HG02970 (cell line): ENCODE measurements around the gene ZMPSTE24.

Source experiments
- ATAC-seq: cut with Tn5 transposase; IDR thresholded peaks from one replicate; pipeline ENCODE4 v1.9.1; 2021; ENCODE audit warnings: mild to moderate bottlenecking, moderate library complexity, moderate number of reproducible peaks; ENCODE audit not compliant: unreplicated experiment, low FRiP score

The ZMPSTE24 gene

DNA sequence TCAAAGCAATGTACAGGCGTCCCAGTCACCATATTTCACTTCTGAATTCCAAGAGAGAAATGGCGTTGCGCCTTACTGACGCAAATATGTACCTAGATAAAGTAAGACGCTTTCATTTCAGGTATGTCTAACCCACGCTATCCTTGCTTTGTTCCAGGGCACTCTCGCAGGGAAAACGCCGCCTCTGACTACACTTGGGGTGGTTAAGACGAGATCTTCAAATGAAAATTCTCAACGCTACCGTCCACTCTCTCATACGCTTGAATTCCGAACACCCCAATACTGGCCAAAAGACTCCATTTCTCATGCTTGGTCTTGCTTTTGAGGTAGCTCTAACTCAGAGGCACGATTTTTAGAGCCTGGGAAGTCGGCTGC, 736 bp upstream of the ZMPSTE24 start:
- ATAC-seq = peak; percentile 3

DNA sequence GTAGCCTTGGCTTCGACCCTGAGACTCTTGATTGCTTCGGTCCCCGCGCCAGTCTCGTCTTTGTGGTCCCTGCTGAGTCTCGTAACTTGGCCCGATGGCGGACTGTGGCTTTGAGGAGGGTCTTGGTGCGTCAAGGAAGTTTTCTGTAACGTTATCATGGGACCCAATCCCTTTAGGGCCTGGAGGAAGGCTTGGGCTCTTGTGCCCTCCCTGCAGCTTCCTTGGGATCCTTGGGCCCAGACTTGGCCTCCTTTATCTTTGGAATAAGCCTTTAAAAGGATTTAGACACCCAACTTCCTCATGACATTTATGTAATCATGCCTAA, 371 bp downstream of the ZMPSTE24 start:
- no peak for ATAC-seq

DNA sequence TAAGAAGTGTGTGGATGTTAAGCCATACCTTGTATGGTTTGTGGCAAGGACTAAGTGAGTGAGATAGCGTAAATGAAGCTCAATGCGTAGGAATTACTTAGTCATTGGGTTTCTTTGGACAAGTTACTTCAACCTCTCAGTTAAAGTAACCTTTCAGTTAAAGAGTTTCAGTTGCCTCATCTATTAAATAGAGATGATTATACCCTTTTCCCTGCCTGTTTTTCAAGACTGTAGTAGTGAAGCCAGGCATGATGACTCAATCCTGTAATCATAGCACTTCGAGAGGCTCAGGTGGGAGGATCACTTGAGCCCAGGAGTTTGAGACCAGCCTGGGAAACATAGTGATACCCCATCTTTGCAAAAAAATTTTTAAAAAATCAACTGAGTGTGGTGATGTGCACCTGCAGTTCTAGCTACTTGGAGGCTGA, 6.3 kb downstream of the ZMPSTE24 start:
- ATAC-seq = no peak

DNA sequence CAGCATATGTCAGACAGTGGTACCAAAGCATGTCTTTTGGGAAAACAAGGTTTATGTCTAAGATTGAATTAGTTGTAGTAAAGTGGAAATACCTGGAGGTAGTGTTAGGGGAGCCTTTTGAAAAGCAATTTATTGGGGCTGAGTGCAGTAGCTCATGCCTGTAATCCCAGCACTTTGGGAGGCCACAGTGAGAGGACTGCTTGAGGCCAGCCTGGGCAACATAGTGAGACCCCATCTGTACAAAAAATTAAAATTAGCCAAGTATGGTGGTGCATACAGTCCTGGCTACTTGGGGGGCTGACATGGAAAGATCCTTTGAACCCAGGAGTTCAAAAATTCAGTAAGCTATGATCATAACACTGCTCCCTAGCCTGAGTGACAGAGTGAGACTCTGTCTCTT, 7.3 kb downstream of the ZMPSTE24 start:
- no peak for ATAC-seq

DNA sequence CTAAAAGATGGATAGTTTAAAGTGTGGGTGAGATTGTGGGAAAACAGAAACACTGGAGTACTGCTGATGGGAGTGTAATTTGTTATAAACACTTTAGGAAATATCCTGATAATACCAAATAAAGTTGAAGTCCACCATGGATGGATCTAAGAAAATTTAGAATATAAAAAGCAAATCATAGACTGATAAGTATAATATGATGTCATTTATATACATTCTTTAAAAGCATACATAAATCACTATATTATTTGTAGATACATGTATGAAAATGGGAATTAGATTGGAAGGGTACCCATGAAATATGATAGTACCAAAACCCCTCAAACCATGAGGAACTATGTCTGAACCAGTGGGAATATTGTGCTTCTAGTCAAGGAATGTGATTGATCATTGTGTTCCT, 7.9 kb downstream of the ZMPSTE24 start:
- no peak for ATAC-seq

GRCh38 chr1:40266786-40267535, 8.9 kb downstream of the ZMPSTE24 start:
- ATAC-seq = no peak

DNA sequence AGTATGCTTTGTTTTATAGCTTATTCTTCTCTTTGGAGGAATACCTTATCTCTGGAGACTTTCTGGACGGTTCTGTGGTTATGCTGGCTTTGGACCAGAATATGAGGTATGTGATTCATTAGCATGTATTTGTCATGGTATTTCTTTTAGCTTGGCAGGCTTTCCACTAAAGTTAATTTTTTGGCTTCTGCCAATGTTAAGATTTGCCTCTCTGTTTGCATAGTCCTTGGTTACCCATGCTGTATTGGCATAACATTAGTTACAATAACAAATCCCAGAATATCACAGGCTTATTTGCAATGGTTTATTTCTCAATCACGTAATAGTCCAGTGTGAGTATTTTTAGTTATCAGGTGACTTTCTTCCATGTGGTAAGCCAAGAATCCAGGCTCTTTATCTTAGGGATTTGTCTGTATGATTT, 9.7 kb downstream of the ZMPSTE24 start:
- ATAC-seq = no peak

DNA sequence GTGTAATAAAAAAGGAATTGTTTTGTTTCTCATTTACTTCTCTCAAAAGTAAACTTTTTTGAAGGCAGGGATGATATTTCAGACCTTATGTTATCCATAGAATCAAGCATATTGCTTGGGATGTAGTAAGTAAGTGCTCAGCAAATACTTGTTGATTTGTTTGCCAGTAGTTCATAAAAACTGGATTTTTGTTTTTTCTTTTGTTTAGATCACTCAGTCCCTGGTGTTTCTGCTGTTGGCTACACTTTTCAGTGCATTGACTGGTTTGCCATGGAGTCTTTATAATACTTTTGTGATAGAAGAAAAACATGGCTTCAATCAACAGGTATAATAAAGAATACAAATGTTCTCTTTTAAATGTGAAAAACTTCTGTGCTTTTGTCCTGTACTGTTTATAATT, 10.2 kb downstream of the ZMPSTE24 start:
- ATAC-seq = no peak

DNA sequence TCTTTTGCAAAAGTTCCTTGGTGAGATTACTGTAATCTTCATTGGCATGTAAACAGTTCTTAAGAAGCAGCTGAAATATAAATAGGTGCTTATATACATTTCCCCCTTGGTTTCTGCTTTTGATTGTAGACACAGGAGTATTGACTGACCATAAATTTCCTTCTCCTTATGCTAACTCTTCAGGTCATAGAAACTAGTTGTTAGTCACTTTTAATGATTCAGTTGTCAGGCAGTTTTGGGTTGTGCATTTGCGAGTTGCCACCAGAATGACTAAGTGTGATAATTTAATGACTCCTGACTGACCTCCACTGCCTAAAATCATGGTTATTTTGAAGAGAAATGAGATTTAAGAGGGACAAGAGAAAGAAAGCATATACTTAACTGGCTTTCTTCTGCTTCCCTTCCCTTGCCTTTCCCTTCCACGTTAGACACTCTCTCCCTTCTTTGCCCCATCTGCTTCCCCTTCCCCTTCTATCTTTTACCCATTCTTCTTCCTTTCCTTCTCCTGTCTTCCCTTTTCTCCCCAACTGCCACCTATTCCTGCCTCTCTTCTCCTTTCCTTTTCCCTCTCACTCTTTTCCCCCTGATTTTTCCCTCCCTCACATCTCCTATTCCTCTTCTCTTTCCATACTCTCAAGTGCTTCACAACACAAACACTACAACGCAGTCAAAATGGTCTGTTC, 12.3 kb downstream of the ZMPSTE24 start:
- no peak for ATAC-seq

DNA sequence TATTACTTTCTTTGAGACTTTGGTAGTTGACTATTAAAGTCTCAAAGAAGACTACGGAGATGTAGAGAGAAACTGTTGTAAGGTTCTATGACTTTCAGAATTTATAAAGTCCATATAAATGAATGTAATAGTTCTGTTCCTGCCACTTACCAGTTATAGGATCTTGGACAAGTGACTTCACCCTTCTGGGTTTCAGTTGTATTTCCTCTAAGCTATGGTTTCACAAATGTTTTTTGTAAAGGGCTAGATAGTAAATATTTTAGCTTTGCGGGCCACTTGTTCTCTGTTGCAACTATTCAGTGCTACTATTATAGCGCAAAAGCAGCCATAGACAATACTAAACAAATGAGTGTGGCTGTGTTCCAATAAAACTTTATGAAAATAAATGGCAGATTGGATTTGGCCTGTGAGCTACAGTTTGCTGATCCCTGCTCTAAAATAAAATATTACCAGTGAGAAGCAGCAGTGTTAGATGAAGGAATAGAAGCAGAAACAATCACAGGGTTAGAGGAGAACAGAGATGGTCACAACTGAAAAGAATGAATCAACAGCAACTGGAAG, 14.7 kb downstream of the ZMPSTE24 start:
- no peak for ATAC-seq

DNA sequence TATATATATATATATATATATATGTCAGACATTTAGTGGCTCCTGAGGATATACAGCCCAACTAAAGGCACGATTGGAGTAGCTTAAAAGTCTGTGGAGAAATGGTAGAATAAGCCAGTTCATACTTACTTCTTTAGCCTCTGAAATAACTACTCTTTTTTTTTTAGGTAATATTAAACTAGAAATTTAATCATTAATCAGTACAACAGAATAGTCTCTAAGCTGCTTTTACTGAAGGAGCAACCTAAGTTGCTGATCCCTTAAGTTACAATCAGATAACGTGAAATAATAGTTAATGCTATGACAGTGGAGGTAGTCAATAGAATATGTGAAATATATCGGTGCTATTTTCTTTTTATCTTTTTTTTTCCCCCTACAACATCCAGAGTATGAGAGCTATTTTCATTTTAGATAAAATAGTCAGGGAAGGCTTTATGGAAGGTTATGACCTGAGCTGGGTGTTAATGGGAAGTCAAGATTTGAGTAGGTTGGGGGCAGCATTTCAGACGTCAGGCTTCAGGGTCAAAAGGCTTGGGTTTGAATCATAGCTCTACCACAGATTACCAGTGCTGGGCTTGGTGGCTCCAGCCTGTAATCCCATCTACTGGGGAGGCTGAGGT, 15.6 kb downstream of the ZMPSTE24 start:
- no peak for ATAC-seq

DNA sequence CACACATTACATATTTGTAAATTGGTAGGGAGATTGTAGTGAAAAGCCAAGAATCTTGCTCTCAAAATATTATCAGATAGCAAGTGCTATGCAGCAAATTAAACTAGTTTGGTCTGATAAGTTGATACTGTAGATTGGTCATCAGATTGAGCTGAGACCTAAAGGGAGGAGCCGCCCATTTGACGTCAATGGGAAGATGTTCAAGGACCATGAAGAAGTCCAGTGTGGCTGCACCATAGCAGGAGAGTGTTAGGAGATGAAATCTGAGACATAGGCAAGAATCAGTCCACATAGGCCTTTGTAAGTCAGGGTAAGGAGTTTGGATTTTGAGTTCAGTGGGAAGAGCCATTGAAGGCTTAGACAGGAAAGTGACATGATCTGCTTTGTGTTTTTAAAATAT, 16.3 kb downstream of the ZMPSTE24 start:
- no peak for ATAC-seq

- ATAC-seq = no peak
Observed at GRCh38 chr1:40276122-40276521, 18.1 kb downstream of the ZMPSTE24 start.

GRCh38 chr1:40281853-40282252, 23.8 kb downstream of the ZMPSTE24 start:
- no peak for ATAC-seq

GRCh38 chr1:40291293-40291692, 33.3 kb downstream of the ZMPSTE24 start:
- ATAC-seq = no peak

DNA sequence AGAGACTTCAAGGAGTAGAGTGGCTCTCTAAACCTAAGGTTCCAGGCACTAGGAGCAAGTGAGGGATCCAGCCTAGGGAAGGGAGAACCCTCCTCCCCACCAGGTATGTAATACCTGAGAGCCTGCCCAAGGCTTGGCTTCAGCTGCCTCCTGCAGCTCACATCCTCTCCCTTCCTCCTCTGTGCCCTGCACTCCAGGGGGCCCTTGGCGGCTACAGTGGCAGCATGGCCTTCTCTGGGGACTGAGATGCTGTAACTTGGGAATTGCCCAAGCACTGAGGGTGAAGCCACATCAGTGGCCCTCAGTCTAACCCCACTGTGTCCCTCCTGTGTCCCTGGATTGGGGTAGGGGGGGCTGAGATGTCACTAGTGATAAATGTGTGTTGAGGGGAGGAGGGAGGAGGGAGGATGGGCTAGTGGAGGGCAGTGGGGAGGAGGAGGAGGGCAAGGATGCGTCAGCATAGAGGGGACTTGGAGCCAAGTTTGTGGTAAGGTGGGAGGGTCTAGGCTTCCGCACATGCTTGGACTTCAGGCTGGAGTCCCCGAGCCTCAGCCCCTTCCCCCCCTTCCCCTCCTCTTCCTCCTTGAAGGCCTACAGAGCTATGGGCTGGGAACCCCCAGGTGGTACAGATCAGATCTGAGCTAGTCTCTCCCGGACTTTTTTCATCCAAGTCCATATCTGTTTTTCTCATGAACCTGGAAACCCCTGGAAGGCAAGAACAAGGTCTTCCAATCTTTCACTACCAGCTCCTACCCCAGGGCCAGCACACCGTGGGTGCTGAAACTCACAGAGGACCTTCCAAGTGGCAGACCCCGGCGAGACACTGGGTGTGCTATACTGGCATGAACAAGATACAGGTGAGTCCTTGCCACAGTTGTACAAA, 41.6 kb downstream of the ZMPSTE24 start:
- no peak for ATAC-seq

DNA sequence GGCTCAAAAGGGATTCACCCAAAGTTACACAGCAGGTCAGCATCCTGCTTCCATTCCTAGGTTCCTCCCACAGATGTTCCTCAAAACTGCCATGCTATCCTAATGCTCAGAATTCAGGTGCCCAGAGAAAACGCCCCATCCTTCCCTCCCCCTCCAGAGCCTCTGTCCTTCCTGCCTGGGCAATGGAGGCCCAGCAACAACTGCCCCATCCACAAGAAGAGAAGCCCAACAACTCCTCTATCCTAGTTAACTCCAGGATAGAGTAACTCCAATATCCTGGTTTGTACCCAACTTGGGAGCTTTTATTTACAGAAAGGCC, 42.2 kb downstream of the ZMPSTE24 start:
- ATAC-seq = no peak

- ATAC-seq = no peak
Observed at GRCh38 chr1:40300651-40301050, 42.6 kb downstream of the ZMPSTE24 start.

GRCh38 chr1:40301066-40301465, 43.0 kb downstream of the ZMPSTE24 start:
- ATAC-seq = no peak

DNA sequence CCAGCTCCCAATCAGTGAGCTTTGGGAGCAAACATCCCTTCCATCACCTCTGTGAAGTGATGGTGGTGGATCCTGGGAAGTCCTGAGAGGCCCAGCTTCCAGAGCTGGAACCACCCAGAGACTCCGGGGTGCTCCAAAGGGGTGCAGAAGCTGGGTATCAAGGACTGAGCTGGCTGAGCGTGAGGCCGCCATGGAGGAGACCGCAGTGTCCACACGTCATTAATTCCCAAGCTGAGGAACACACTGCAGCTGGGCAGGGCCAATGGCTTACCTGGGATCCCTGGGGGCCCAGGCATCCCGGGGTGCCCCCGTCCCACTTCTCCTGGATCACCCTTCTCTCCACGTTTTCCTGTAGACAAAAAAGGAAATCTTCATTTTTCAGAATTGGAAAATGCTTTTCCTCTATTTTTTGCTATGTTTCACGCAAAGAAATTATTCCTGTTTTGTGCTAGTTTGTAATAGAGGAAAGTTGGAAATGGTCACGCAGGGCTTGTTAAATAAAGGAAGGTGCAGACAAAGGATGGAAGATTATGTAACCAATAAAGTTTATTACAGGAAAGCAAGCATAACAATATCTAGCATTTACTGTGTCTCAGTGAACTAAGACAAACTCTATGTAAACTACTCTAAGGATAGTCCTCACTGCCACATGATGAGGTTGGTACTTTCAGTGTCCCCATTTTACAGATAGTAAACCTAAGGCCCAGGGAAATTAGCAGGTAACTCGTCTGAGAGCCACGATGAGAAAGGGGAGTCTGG, 43.7 kb downstream of the ZMPSTE24 start:
- no peak for ATAC-seq
